ENCODE data around the gene ATXN7L1. TPM values are rescaled to one million over a fixed set of nuclear protein-coding genes. Genes with fewer than 3 reads are reported as not detected.

The ATXN7L1 gene
- total RNA-seq, 2 donors from 2014 or later = 1.7 to 3.2 TPM

DNA sequence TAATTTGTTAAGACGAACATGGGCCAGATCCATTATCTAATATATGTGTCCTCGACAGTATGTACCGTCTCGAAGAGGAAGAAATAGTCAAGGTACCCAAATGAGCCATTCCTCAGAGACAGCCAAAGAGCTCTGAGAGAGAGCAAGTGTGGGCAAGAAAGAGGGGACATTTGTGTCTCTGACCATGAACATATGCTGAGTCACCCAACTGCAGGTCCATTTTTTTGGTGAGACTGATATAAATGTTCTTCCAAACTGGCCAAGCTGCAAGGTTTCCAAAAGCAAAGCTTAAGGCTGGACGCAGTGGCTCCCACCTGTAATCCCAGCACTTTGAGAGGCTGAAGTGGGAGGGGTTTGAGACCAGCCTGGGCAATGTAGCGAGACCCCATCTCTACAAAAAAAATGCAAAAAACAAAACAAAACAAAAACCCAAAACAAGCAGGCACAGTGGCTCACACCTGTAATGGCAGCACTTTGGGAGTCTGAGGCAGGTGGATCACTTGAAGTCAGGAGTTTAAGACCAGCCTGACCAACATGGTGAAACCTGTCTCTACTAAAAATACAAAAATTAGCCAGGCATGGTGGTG, 26.0 kb upstream of the ATXN7L1 start:
- Histone ChIP-seq H3K36me3 (no peaks in the 10 kb centered on the region), H3K27ac (no peak overlapping the region), H3K4me3 (no peak overlapping the region), H3K4me1 (no peaks in the 10 kb centered on the region), H3K27me3 (no peaks in the 10 kb centered on the region), H3K9me3 (no peaks in the 10 kb centered on the region)
- DNase-seq (ENCODE audit: low spot score) = no peak
- TF ChIP-seq, protein P1, sequence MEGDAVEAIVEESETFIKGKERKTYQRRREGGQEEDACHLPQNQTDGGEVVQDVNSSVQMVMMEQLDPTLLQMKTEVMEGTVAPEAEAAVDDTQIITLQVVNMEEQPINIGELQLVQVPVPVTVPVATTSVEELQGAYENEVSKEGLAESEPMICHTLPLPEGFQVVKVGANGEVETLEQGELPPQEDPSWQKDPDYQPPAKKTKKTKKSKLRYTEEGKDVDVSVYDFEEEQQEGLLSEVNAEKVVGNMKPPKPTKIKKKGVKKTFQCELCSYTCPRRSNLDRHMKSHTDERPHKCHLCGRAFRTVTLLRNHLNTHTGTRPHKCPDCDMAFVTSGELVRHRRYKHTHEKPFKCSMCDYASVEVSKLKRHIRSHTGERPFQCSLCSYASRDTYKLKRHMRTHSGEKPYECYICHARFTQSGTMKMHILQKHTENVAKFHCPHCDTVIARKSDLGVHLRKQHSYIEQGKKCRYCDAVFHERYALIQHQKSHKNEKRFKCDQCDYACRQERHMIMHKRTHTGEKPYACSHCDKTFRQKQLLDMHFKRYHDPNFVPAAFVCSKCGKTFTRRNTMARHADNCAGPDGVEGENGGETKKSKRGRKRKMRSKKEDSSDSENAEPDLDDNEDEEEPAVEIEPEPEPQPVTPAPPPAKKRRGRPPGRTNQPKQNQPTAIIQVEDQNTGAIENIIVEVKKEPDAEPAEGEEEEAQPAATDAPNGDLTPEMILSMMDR (IDR thresholded peaks at IDR 0.05) = no peak

DNA sequence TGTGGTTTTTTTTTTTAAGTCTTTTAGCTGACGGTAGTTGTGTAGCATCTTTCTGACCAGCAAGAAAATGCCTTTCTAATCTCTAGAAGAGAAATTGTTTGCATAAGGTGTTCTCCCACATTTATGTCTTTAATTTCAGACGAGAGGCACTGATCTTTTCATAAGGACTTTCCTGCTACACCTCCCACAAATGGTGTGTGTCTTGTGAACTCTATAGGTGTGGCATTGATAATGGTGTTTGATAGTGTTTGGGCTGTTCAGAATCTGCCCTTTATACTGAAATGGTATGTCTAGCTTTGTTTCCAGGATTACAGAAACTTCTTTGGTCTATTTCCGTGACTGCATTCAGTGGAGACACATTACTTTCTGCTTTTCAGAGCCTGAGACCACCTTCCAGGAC, 21.6 kb upstream of the ATXN7L1 start:
- no peaks in the 10 kb centered on the region for H3K36me3 ChIP-seq
- no peaks in the 10 kb centered on the region for H3K9me3 ChIP-seq
- no peaks in the 10 kb centered on the region for H3K4me1 ChIP-seq
- no peak overlapping the region for H3K4me3 ChIP-seq
- no peak overlapping the region for H3K27ac ChIP-seq
- DNase-seq (ENCODE audit: low spot score) = no peak
- TF ChIP-seq, protein P1 (IDR thresholded peaks at IDR 0.05) = no peak
- H3K27me3 ChIP-seq = no peaks in the 10 kb centered on the region

DNA sequence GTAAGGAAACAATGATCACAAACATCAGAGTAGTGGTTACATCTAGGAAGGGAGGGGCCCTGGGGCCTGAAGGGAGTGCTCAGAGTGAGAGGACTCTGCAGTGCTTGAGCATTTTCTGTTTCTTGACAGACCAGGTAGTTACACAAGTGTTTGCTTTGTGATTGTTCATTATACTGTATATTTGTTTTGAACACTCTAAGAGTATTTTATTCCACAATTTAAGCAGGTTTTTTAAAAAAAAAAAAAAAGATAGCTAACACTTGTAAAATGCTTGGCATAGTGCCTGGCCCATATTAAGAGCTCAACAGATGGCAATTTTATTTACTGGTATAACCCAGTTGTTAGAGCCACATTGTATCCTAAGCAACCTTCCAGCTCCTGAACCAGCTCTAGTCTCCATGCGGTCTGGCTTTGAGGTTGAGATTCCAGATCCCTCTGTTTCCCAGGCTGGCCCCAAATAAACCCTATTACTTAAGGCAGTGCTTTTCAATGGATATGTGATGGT, 20.1 kb upstream of the ATXN7L1 start:
- H3K36me3 ChIP-seq = no peaks in the 10 kb centered on the region
- no peak overlapping the region for H3K27ac ChIP-seq
- no peaks in the 10 kb centered on the region for H3K27me3 ChIP-seq
- TF ChIP-seq, protein P1 (IDR thresholded peaks at IDR 0.05) = no peak
- no peaks in the 10 kb centered on the region for H3K9me3 ChIP-seq
- no peak for DNase-seq (ENCODE audit: low spot score)
- no peaks in the 10 kb centered on the region for H3K4me1 ChIP-seq
- no peak overlapping the region for H3K4me3 ChIP-seq

DNA sequence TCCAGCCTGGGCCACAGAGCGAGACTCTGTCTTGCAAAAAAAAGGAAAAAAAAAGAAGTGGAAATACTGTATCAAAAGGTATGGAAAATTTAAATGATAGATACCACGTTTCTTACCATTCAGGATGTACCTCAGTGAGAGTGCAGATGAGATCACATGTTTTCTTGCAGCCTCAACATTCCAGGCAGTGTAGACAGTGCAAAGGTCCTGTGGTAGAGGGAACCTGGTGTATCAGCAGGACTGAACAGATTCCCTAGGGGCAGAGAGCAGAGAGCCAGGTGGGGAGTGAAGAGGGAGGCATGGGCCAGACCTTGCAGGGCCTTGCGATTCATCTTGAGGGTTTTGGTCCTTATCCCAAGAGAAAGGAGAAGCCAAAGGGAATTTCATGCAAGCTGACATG, 17.7 kb upstream of the ATXN7L1 start:
- no peak overlapping the region for H3K4me3 ChIP-seq

DNA sequence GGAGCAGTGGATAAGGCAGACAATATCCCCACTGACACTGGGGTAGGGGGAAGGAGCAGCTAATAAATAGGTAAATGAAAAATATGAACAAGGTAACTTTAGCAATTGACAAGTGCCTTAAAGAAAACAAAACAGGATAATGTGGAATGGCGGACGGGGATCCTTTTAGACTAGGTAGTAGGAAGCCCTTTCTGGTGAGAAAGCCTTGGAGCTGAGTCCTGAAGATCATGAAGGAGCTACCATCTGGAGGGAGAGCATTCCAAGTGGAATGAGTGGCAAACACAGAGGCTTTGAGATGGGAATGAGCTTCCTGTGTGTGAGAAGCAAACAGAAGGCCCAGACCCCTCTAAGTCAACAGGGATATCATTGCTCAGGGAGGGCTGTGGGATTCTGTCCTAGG, 16.0 kb upstream of the ATXN7L1 start:
- H3K27ac ChIP-seq = no peak overlapping the region
- TF ChIP-seq, protein P1 (IDR thresholded peaks at IDR 0.05) = no peak
- H3K4me1 ChIP-seq = no peaks in the 10 kb centered on the region
- H3K27me3 ChIP-seq = no peaks in the 10 kb centered on the region
- no peaks in the 10 kb centered on the region for H3K9me3 ChIP-seq
- H3K4me3 ChIP-seq = no peak overlapping the region
- H3K36me3 ChIP-seq = no peaks in the 10 kb centered on the region
- DNase-seq (ENCODE audit: low spot score) = no peak

More for the DNA sequence above, 17.7 kb upstream of the ATXN7L1 start:
- DNase-seq (ENCODE audit: low spot score) = no peak
- no peaks in the 10 kb centered on the region for H3K27me3 ChIP-seq
- no peaks in the 10 kb centered on the region for H3K9me3 ChIP-seq
- H3K4me1 ChIP-seq = no peaks in the 10 kb centered on the region
- no peak overlapping the region for H3K27ac ChIP-seq
- TF ChIP-seq, protein P1 (IDR thresholded peaks at IDR 0.05) = no peak
- H3K36me3 ChIP-seq = no peaks in the 10 kb centered on the region

Measured in right atrium auricular region (tissue), 2 donors.